Epithelial cell of esophagus (primary cell): ENCODE data around the gene RIN3.

Experiments used
- DNase-seq: peaks from one replicate; pipeline ENCODE4 v3.0.0; 2010; ENCODE audit warnings: low read depth
- H3K4me3 ChIP-seq: 2 replicates; pipeline ENCODE4 v1.5.1; 2011; ENCODE audit warnings: mild to moderate bottlenecking, low read length, control low read depth
- TF ChIP-seq, protein P1 (sequence below): IDR thresholded peaks from 2 replicates; pipeline ENCODE4 v1.5.1; 2011; ENCODE audit warnings: low read depth, mild to moderate bottlenecking, low read length, control low read depth, inconsistent platforms; ENCODE audit not compliant: insufficient read depth; ENCODE audit errors: missing control alignments

Gene RIN3

DNA sequence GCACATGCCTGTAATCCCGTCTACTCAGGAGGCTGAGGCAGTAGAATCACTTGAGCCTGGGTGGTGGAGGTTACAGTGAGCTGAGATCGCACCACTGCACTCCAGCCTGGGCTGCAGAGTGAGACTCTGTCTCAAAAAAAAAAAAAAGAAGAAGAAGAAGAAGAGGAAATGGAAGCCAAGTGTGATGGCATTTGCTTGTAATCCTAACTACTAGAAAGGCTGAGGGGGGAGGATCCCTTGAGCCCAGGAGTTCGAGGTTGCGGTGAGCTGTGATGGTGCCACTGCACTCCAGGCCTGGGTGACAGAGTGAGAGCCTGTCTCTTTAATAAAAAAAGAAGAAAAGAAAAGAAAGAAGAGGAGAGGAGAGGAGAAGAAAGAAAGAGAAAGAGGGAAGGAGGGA lies 182.8 kb downstream of the RIN3 start:
- DNase-seq, result no peak
- no peak overlapping the region for H3K4me3 ChIP-seq

DNA sequence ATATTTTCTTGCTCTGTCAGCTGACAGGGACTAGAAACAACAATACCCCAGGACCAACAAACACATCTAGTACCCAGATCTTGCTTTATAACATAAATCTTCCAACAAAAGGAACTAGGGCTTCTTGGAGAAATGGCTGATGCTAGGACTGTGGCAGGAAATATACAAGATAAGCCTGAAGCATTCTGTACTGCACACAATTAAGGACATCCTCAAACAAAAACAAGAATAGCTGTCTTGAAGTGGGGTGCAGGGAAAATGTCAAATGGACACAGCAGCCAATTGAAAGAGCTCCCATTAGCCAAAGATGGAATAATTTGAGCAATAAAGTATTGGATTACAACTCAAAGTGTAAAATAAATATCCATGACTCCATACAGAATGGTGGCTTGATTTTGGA lies 184.8 kb downstream of the RIN3 start:
- DNase-seq, result no peak
- TF ChIP-seq, protein P1, sequence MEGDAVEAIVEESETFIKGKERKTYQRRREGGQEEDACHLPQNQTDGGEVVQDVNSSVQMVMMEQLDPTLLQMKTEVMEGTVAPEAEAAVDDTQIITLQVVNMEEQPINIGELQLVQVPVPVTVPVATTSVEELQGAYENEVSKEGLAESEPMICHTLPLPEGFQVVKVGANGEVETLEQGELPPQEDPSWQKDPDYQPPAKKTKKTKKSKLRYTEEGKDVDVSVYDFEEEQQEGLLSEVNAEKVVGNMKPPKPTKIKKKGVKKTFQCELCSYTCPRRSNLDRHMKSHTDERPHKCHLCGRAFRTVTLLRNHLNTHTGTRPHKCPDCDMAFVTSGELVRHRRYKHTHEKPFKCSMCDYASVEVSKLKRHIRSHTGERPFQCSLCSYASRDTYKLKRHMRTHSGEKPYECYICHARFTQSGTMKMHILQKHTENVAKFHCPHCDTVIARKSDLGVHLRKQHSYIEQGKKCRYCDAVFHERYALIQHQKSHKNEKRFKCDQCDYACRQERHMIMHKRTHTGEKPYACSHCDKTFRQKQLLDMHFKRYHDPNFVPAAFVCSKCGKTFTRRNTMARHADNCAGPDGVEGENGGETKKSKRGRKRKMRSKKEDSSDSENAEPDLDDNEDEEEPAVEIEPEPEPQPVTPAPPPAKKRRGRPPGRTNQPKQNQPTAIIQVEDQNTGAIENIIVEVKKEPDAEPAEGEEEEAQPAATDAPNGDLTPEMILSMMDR, result no peak
- H3K4me3 ChIP-seq, result no peak overlapping the region

More for the DNA sequence above, 182.8 kb downstream of the RIN3 start:
- TF ChIP-seq, protein P1, result no peak

DNA sequence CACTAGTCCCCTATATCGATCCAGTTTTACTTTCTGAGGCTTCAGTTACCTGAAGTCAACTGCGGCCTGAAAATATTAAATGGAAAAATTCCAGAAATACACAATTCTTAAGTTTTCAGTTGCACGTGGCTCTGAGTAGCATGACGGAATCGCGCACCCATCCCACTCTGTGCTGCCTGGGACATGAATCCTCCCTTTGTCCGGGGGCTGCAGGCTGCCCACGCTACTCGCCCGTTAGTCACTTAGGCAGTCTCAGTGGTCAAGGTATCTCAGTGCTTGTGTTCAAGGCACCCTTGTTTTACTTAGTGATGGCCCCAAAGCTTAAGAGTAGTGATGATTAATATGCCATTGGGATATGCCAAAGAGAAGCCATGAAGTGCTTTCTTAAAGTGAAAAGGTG lies 188.2 kb downstream of the RIN3 start:
- TF ChIP-seq, protein P1, result no peak

DNA sequence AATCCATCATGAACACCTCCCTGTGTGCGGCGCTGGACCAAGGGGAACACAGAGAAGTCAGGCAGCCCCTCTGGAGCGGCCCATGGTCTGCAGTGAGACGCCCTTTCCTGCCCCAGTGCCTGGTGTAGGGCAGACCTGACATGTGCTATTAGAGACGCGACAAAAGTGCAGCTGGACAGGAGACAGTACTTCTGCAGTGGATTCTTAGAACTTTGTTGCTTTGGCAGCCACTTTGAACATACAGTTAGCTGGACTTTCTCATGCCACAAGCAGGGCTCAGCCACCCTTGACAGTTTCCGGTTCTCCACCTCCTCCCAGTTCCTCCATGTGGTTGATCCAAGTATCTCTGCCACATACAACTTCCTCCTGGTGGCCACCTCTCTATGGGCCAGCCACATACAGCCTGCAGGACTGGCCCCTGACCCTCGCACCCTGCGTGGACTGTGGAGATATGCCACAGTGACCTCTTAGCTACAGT lies 188.9 kb downstream of the RIN3 start:
- TF ChIP-seq, protein P1, result no peak
- no peak for DNase-seq
- no peak overlapping the region for H3K4me3 ChIP-seq

More for the DNA sequence above, 188.2 kb downstream of the RIN3 start:
- no peak for DNase-seq
- H3K4me3 ChIP-seq, result no peak overlapping the region

DNA sequence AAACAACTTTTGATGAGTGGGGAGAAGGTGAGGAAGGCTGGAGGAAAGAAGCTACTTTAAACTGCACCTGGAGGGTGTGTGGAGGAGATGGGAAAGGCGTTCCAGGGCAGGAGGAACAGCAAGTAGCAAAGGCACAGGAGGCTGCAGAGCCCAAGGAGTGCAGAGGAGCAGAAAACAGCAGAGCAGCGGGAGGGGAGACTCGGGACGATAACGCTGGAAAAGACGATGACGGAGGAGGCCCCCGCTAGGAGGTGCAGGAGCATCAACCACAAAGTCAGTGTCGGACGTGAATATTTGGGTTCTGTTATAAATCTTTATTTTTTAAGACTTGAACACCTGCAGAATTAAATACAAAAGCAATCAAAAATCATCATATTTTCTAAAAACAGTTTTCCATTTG lies 189.9 kb downstream of the RIN3 start:
- no peak for DNase-seq
- TF ChIP-seq, protein P1, result no peak
- H3K4me3 ChIP-seq, result no peak overlapping the region

DNA sequence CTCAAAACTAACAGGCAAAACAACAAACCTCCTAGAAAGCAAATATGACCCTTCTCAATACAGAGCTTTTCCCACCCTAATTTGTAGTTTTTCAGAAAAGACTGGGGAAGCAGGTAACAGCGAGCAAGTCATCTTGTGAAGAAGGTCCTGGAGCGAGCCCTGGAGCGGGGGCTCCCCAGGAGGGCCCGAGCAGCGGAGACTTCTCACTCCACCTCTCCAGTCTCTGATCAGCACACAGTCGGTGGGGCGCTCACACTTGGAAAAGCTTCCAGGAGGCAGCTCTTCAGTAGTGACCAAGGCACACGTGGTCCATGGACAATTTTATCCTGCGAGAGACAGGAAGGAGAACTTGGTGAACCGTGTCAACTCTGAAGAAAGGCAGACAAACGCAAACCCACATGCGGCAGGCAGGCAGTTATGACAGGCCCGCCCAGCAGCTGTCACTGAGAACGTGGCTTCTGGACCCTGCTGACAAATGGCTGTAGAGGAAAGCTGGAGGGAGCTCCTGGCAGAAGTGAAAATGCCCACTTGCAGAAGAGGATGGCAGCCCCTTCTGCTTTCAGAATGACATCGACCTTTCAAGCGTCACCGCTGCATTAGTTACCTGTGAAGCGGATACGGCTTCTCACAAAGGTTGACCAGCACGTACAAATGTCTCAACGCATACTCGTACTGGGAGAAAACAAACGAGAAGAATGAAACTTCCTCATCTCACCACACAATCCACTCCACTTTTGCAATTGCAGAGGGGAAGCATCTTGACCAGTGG lies 190.6 kb downstream of the RIN3 start:
- no peak overlapping the region for H3K4me3 ChIP-seq
- TF ChIP-seq, protein P1, result no peak
- no peak for DNase-seq

DNA sequence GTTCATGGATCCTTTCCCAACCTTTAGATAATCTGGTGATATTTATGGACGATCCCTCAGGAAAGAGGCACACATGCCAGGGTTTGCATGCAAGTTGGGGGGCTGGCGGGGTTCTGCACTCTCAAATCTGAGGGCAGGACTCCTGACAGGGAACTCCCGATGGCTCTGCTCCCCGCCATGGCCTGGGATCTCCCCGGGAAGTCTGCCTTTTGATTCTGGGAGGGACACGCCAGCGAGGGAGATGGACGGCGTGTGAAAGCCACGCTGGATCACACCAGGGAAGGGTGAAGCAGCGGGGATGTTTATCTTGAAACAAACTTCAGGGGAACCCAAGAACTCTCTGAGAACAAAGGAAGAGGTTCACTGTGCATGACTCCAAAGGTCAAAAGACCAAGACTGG lies 191.2 kb downstream of the RIN3 start:
- TF ChIP-seq, protein P1, result no peak

More for the DNA sequence above, 191.2 kb downstream of the RIN3 start:
- no peak for DNase-seq
- no peak overlapping the region for H3K4me3 ChIP-seq
